ENCODE measurements around the gene DNAH6. TPM values are rescaled to one million over a fixed set of nuclear protein-coding genes. Genes with fewer than 3 reads are reported as not detected.
A peak's percentile ranks its signal among the peaks of the same experiment; 100 is the strongest.

Gene DNAH6
- total RNA-seq, 1 experiment from 2014 or later, result 0.39 TPM

DNA sequence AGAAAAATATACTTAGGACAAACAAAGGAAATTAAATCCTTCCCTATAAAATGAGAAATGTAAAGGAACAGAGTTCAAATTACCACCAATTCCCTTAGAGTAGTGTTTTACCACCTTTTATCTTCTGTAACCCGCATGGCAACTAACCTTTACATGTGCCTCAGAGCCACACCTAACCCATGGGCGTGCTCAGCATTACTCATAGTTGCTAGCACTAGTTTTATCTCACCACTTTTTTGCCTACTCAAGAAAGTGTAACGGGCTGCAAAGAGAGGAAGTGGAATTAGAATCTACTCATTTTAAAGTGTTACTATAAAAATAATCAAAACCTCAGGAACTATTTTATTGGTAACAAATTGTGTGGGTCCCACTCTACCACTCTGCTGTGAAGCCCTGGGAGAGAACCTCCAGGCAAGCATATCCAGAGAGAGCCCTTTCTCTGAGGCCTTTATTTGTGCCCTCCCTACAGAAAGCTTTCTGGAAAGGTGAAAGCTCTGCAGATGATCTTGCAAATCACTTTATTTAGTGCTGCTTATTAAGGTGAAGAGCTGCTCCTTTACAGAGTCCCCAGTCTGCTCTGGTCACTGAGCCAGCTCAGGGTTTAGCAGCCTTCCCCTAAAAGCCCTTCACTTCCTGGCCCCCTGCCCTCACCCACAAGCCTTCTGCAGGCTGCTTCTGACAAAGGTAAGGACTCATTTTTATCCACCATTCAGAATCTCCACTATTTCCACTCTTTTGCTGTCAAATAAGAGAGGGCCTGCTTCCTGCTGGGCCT is 265.8 kb downstream of the DNAH6 start:
- H3K36me3 Mint-ChIP-seq, result no peaks in the 10 kb centered on the region
- DNase-seq (ENCODE audit: low spot score) (no peak), ATAC-seq (peak; percentile 88)
- POLR2A ChIA-PET, result no interaction called here
- no peak for TF ChIP-seq CREM (CRISPR knock-in tag; IDR thresholded peaks at IDR 0.05)
- peaks cover 4% of the 10 kb centered on the region for H3K9me3 Mint-ChIP-seq
- H3K4me1 Mint-ChIP-seq, result peaks cover 23% of the 10 kb centered on the region
- no peak overlapping the region for H3K4me3 Mint-ChIP-seq
- no peak overlapping the region for H3K27ac Mint-ChIP-seq
- no peaks in the 10 kb centered on the region for H3K27me3 Mint-ChIP-seq (ENCODE audit: low read depth)
- CTCF ChIA-PET, result no interaction called here

- CTCF ChIA-PET, result interaction anchor here (0.6 kb wide), 1 partner anchor 848 kb away, joined by 4 read pairs; no protein-coding TSS in a partner anchor
- no peaks in the 10 kb centered on the region for H3K36me3 Mint-ChIP-seq
- no peak overlapping the region for H3K4me3 Mint-ChIP-seq
- H3K27me3 Mint-ChIP-seq (ENCODE audit: low read depth), result no peaks in the 10 kb centered on the region
- peaks cover 28% of the 10 kb centered on the region for H3K4me1 Mint-ChIP-seq
- POLR2A ChIA-PET, result no interaction called here
- ATAC-seq, result no peak
- TF ChIP-seq NFYB (CRISPR knock-in tag; conservative IDR thresholded peaks at IDR 0.05; ENCODE audit: low read depth) (no peak), ESRRA (CRISPR knock-in tag; IDR thresholded peaks at IDR 0.05; ENCODE audit: borderline replicate concordance) (no peak), FOXK1 (CRISPR knock-in tag; IDR thresholded peaks at IDR 0.05) (no peak), MAX (CRISPR knock-in tag; IDR thresholded peaks at IDR 0.05) (no peak), NFATC4 (CRISPR knock-in tag; IDR thresholded peaks at IDR 0.05) (no peak), ZNF138 (CRISPR knock-in tag; conservative IDR thresholded peaks at IDR 0.05) (no peak), NR3C1 (CRISPR knock-in tag; conservative IDR thresholded peaks at IDR 0.05; ENCODE audit: low read depth) (no peak), E2F1 (CRISPR knock-in tag; IDR thresholded peaks at IDR 0.05) (no peak), ZNF416 (CRISPR knock-in tag; IDR thresholded peaks at IDR 0.05) (no peak), SMAD4 (CRISPR knock-in tag; IDR thresholded peaks at IDR 0.05) (no peak), ZNF396 (CRISPR knock-in tag; IDR thresholded peaks at IDR 0.05; ENCODE audit: borderline replicate concordance) (no peak), HMGA2 (CRISPR knock-in tag; IDR thresholded peaks at IDR 0.05) (no peak), MXD4 (CRISPR knock-in tag; IDR thresholded peaks at IDR 0.05; ENCODE audit: borderline replicate concordance) (no peak), ZNF121 (CRISPR knock-in tag; IDR thresholded peaks at IDR 0.05) (no peak), CREM (CRISPR knock-in tag; IDR thresholded peaks at IDR 0.05) (no peak)
- TF ChIP-seq, protein P1, sequence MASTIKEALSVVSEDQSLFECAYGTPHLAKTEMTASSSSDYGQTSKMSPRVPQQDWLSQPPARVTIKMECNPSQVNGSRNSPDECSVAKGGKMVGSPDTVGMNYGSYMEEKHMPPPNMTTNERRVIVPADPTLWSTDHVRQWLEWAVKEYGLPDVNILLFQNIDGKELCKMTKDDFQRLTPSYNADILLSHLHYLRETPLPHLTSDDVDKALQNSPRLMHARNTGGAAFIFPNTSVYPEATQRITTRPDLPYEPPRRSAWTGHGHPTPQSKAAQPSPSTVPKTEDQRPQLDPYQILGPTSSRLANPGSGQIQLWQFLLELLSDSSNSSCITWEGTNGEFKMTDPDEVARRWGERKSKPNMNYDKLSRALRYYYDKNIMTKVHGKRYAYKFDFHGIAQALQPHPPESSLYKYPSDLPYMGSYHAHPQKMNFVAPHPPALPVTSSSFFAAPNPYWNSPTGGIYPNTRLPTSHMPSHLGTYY (CRISPR knock-in tag; IDR thresholded peaks at IDR 0.05), result no peak
- TF ChIP-seq, protein P2, sequence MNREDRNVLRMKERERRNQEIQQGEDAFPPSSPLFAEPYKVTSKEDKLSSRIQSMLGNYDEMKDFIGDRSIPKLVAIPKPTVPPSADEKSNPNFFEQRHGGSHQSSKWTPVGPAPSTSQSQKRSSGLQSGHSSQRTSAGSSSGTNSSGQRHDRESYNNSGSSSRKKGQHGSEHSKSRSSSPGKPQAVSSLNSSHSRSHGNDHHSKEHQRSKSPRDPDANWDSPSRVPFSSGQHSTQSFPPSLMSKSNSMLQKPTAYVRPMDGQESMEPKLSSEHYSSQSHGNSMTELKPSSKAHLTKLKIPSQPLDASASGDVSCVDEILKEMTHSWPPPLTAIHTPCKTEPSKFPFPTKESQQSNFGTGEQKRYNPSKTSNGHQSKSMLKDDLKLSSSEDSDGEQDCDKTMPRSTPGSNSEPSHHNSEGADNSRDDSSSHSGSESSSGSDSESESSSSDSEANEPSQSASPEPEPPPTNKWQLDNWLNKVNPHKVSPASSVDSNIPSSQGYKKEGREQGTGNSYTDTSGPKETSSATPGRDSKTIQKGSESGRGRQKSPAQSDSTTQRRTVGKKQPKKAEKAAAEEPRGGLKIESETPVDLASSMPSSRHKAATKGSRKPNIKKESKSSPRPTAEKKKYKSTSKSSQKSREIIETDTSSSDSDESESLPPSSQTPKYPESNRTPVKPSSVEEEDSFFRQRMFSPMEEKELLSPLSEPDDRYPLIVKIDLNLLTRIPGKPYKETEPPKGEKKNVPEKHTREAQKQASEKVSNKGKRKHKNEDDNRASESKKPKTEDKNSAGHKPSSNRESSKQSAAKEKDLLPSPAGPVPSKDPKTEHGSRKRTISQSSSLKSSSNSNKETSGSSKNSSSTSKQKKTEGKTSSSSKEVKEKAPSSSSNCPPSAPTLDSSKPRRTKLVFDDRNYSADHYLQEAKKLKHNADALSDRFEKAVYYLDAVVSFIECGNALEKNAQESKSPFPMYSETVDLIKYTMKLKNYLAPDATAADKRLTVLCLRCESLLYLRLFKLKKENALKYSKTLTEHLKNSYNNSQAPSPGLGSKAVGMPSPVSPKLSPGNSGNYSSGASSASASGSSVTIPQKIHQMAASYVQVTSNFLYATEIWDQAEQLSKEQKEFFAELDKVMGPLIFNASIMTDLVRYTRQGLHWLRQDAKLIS (CRISPR knock-in tag; IDR thresholded peaks at IDR 0.05; ENCODE audit: borderline replicate concordance), result no peak
- TF ChIP-seq, protein P3, sequence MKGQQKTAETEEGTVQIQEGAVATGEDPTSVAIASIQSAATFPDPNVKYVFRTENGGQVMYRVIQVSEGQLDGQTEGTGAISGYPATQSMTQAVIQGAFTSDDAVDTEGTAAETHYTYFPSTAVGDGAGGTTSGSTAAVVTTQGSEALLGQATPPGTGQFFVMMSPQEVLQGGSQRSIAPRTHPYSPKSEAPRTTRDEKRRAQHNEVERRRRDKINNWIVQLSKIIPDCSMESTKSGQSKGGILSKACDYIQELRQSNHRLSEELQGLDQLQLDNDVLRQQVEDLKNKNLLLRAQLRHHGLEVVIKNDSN (CRISPR knock-in tag; IDR thresholded peaks at IDR 0.05), result no peak
- no peak overlapping the region for H3K27ac Mint-ChIP-seq
- no peaks in the 10 kb centered on the region for H3K9me3 Mint-ChIP-seq
- DNase-seq (ENCODE audit: low spot score), result no peak
These were observed 266.6 kb downstream of the DNAH6 start for GRCh38 chr2:84782717-84783442.

All from WTC11 (cell line).